Astrocyte of the hippocampus (primary cell): ENCODE results near the gene GPALPP1.
"Not testable (repeated sequence)": the region's sequence is repeated elsewhere in the genome, so short reads cannot be mapped to it uniquely, and the experiment has no call there.

Experiments
- DNase-seq: peaks from one replicate; pipeline ENCODE4 v3.0.0; 2011; ENCODE audit warnings: low read depth, low spot score

GPALPP1 gene, protein sequence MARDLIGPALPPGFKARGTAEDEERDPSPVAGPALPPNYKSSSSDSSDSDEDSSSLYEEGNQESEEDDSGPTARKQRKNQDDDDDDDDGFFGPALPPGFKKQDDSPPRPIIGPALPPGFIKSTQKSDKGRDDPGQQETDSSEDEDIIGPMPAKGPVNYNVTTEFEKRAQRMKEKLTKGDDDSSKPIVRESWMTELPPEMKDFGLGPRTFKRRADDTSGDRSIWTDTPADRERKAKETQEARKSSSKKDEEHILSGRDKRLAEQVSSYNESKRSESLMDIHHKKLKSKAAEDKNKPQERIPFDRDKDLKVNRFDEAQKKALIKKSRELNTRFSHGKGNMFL

GRCh38 chr13:44989071-44989889, at the start of gene GPALPP1, which contains the start of gene NUFIP1:
Gene GPALPP1 (plus strand): TSS chr13:44989538. CDS start chr13:44989655, 117 bp downstream.
Gene NUFIP1 (minus strand): TSS chr13:44989471. CDS start chr13:44989436, 35 bp downstream.
- DNase-seq, result peak; percentile 97

- not testable (repeated sequence) for DNase-seq
These were observed 45.9 kb upstream of the GPALPP1 start for GRCh38 chr13:44943411-44943810.

GRCh38 chr13:44951184-44951583, 38.2 kb upstream of the GPALPP1 start:
- DNase-seq, result no peak

DNA sequence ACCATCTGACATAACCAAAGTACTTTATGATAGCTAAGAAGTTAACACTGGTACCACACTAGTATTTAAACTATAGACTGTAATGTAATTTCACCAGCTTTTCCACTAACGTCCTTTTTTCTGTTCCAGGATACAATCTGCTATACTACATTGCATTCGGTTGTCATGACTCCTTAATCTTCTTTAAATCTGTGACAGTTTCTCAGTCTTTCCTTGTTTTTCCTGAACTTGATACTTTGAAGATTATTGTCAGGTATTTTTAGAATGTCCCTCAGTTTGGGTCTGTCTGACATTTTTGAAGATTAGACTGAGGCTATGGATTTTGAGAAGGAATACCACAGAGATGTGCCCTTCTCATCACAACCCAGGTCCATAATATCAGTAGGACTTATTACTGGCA, 36.7 kb upstream of the GPALPP1 start:
- DNase-seq, result no peak

DNA sequence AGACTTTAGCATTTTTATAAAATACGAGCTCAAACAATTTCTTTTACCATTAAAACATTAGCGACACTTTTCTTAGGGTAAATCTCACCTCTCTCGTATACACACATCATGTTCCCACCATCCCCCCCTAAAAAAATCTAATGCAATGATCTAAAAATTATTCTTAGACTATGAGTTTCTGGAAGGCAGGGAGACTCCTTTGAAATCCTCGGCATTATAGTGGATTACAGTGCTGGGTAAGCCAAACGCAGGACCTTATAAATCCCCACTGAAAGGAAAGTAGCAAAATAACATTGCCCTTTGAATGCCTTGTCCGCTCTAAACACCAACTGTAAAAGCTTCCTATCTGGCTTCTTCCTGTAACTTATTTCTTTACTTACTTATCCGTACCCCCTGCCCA, 35.1 kb upstream of the GPALPP1 start:
- DNase-seq, result no peak

DNA sequence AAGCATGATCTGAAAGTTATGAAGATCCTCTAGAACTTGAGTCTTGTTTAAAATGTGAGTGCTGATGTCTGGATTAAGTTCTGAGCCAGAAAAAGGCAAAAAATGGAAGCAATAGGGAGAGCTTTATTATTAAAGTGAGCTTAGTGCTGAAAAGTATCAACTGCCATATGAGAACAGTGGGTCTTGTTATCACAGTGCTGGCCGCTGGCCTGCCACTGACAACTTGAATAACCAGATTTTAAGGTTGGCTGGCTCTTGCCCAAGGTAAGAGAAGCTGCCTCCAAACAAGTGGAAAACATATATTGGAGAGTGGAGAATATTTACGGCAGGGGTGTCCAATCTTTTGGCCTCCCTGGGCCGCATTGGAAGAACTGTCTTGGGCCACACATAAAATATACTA, 33.9 kb upstream of the GPALPP1 start:
- DNase-seq, result peak; percentile 46

DNA sequence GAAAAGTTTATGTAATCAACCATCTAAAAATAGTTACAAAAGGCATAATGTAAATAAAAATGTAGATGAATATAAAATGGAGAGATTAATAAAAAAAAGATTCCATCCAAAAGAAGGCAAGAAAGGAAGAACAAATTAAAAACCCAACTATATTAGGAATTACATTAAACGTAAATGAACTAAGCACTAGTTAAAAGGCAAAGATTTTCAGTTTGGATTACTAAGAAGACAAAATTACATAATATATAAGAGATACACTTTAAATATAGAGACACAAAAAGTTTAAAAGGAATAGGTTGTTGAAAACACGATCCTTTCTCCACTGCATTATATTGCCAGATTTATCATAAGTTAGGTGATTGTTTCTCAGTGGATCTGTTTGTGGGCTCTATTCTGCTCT, 27.3 kb upstream of the GPALPP1 start:
- no peak for DNase-seq

GRCh38 chr13:44967704-44968433, 21.5 kb upstream of the GPALPP1 start:
- peak; percentile 35 for DNase-seq

DNA sequence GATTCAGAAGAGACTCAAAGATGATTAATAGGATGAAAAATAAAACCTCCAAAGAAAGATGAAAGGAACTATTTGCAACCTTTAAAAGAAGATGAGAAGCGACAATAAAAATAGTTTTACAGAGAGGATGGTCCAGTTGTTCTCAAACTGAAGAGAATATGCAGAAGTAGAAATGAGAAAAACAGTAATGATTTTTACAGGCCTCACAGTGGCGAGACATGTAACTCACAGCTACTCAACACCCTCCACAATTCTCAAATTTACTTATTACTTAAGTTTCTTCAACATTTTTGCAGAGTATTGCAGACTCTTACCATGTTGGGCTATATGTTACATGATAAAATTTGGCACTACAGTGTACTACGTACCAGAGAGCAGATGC, 20.9 kb upstream of the GPALPP1 start:
- no peak for DNase-seq

DNA sequence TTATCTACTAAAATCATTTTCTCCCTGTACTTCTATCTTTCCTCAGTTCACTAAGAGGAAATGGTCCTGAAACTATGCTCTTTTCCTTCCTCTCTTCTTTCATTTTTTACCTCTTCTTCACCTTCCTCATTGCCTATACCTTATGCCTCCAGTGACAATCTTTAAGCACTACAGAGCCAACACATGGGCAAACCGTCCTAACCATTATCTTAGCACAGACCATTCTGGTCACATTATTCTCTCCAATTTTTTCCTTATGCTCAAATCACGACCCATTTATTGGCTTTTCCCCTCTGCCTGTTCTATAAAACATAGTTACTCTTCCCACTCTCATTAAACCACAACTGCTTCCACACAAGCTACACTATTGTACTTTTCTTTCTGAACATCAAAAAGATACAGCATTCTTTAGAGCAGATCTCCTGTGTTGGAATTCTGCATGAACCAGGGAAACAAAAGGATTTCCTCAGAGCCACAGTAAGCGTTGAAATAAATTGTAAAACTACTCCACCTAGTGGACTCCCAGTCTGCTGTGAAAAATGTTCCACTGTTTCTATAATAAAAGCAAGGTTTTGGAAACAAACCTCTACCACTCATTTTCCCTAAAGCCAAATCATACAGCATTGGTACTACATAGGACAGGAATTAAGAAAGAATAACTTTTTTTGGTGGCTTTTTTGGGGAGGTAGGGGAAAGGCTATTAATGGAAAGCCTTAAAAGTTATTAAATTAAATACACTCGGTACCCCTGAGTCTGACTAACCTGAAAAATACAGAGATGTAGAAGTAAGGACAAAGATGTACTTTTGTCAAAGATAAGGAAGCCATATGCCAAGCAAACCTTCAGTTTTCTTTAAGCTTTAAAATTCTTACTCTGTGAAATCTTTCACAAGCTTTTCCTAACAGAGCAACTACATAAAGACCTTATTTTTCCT, 19.5 kb upstream of the GPALPP1 start:
- peak; percentile 80 for DNase-seq

GRCh38 chr13:44971656-44972595, 17.4 kb upstream of the GPALPP1 start:
- no peak for DNase-seq

DNA sequence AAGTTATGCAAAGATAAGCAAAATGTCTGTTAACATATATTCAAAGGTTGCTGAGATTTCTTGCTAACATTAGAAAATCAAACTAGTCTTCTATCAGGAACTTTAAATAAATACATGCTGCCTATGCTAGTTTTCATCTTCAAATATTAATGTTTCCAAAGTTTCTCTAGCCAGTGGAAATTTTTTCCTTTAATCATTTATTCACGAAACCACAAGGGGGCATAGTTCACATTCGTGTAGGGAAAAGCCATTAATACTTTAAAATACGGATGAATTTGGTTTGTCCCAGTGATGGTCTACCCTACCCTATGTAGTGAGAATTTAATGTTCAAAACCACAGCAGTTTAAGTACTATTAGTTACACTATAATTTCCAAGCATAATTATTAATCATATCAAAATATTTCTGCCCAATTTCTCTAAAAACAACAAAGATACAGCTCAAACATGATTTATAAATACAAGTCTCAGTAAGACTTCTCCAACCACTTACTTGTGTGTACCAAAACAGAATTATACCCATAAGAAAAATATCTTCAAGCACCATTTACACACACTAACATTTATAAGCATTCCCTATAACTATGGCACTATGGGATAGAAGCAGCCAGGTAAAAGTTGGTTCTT, 16.3 kb upstream of the GPALPP1 start:
- DNase-seq, result peak; percentile 44

GRCh38 chr13:44974056-44974793, 15.1 kb upstream of the GPALPP1 start:
- DNase-seq, result peak; percentile 67

DNA sequence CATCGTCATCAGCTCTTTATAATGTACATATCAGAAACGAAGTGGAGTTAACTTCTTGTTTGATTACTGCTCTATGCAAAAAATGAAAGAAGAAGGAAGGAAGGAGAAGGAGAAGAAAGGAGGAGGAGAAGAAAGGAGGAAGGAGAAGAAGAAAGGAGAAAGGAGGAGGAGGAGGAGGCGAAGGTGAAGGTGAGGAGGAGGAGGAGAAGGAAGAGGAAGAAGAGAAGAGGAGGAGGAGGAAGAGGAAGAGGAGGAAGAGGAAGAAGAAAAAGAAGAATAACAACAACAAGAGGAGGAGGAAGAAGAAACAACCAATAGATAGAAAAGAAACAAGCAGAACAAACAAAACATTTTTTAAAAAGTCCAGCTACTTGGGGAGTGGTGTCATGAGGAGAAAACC, 13.1 kb upstream of the GPALPP1 start:
- DNase-seq, result no peak

GRCh38 chr13:44976949-44977583, 12.3 kb upstream of the GPALPP1 start:
- DNase-seq, result no peak

DNA sequence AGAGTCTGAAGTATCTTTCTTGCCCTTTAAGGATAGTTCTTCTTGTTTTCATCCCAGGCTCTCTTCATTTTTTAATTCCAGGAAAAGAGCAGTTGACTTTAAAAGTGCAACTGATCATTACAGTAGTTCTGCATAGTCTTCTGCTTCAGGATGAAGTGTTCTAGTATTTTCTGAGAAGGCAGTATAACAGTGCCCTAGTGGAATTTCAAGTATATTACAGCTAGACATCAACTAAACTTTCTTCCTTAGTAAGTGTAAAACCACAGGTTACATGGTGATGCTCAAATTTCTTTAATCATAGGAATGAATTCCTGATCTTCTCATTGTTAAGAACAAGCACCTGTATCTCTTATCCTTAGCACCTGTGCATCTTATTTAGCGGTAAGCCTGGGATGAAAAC, 11.0 kb upstream of the GPALPP1 start:
- DNase-seq, result no peak

GRCh38 chr13:44989941-44990340, 603 bp downstream of the GPALPP1 start:
- no peak for DNase-seq

GRCh38 chr13:45003417-45003816, 14.1 kb downstream of the GPALPP1 start:
- no peak for DNase-seq
